Liver (tissue), 9 donors: ENCODE data around the gene CFAP61. TPM values are rescaled to one million over a fixed set of nuclear protein-coding genes. Genes with fewer than 3 reads are reported as not detected.

Experiments
- DNase-seq: peaks from one replicate; pipeline ENCODE4 v3.0.0-alpha.2; 2017; ENCODE audit warnings: low spot score
- H3K27ac ChIP-seq, 2 donors: one replicate each; pipeline ENCODE4 v1.7.0; 2013; ENCODE audit warnings: inconsistent platforms in 2 of 2, low read length in 2 of 2, control low read depth in 1 of 2, low read depth in 1 of 2, mild to moderate bottlenecking in 1 of 2
- H3K27me3 ChIP-seq, 4 donors: one replicate each; pipeline versions ENCODE4 v1.6.1 to v1.7.0; 2013; ENCODE audit warnings: low read length in 3 of 4, inconsistent platforms in 1 of 4, mild to moderate bottlenecking in 1 of 4, moderate library complexity in 1 of 4; ENCODE audit not compliant: control insufficient read depth in 4 of 4, insufficient read depth in 4 of 4
- H3K36me3 ChIP-seq, 4 donors: one replicate each; pipeline versions ENCODE4 v1.6.1 to v1.7.0; 2013; ENCODE audit warnings: low read length in 3 of 4, mild to moderate bottlenecking in 3 of 4, low read depth in 1 of 4, moderate library complexity in 1 of 4; ENCODE audit not compliant: control insufficient read depth in 4 of 4, insufficient read depth in 3 of 4
- H3K4me1 ChIP-seq, 4 donors: one replicate each; pipeline versions ENCODE4 v1.6.1 to v1.7.0; 2013; ENCODE audit warnings: low read length in 3 of 4, mild to moderate bottlenecking in 3 of 4, moderate library complexity in 1 of 4; ENCODE audit not compliant: control insufficient read depth in 4 of 4, insufficient read depth in 4 of 4
- H3K4me3 ChIP-seq, 3 donors: one replicate each; pipeline versions ENCODE4 v1.6.1 to v1.7.0; 2013; ENCODE audit warnings: low read length in 3 of 3, control low read depth in 1 of 3, low read depth in 1 of 3, mild to moderate bottlenecking in 1 of 3
- H3K9ac ChIP-seq, 2 donors: one replicate each; pipeline ENCODE4 v1.7.0; 2013; ENCODE audit warnings: low read length in 2 of 2, mild to moderate bottlenecking in 2 of 2, moderate library complexity in 2 of 2, control low read depth in 1 of 2, low read depth in 1 of 2
- H3K9me3 ChIP-seq, 4 donors: one replicate each; pipeline versions ENCODE4 v1.6.1 to v1.7.0; 2013; ENCODE audit warnings: low read length in 3 of 4; ENCODE audit not compliant: control insufficient read depth in 4 of 4
- ATF3 ChIP-seq: IDR thresholded peaks from 2 replicates; pipeline ENCODE4 v1.6.1; 2016; ENCODE audit warnings: antibody characterized with exemption
- EGR1 ChIP-seq, 2 donors: IDR thresholded peaks; 2 replicates each; pipeline ENCODE4 v1.6.1; 2016 to 2018; ENCODE audit warnings: antibody characterized with exemption in 2 of 2, low read depth in 2 of 2
- FOXA1 ChIP-seq: IDR thresholded peaks from 2 replicates; pipeline ENCODE4 v1.6.1; 2016; ENCODE audit warnings: antibody characterized with exemption
- FOXA2 ChIP-seq: IDR thresholded peaks from 2 replicates; pipeline ENCODE4 v1.6.1; 2016; ENCODE audit warnings: antibody characterized with exemption
- GABPA ChIP-seq, 2 donors: IDR thresholded peaks in 1 of 2; conservative IDR thresholded peaks in 1 of 2; 2 replicates each; pipeline ENCODE4 v1.6.1; 2016; ENCODE audit warnings: antibody characterized with exemption in 2 of 2, mild to moderate bottlenecking in 1 of 2, moderate library complexity in 1 of 2
- HNF4A ChIP-seq, 2 donors: conservative IDR thresholded peaks; 2 replicates each; pipeline ENCODE4 v1.6.1; 2016; ENCODE audit warnings: antibody characterized with exemption in 2 of 2, mild to moderate bottlenecking in 2 of 2
- HNF4G ChIP-seq: IDR thresholded peaks from 2 replicates; pipeline ENCODE4 v1.6.1; 2016; ENCODE audit warnings: antibody characterized with exemption
- JUND ChIP-seq, 2 donors: IDR thresholded peaks; 2 replicates each; pipeline ENCODE4 v1.6.1; 2016; ENCODE audit warnings: antibody characterized with exemption in 2 of 2
- MAX ChIP-seq: IDR thresholded peaks from 2 replicates; pipeline ENCODE4 v1.6.1; 2016; ENCODE audit warnings: antibody characterized with exemption
- RAD21 ChIP-seq, 2 donors: IDR thresholded peaks; 2 replicates each; pipeline ENCODE4 v1.6.1; 2016; ENCODE audit warnings: antibody characterized with exemption in 2 of 2, mild to moderate bottlenecking in 2 of 2
- REST ChIP-seq: IDR thresholded peaks from 2 replicates; pipeline ENCODE4 v1.6.1; 2016; ENCODE audit warnings: antibody characterized with exemption, mild to moderate bottlenecking
- RXRA ChIP-seq, 2 donors: IDR thresholded peaks; 2 replicates each; pipeline ENCODE4 v1.6.1; 2017 to 2018; ENCODE audit warnings: antibody characterized with exemption in 2 of 2, mild to moderate bottlenecking in 1 of 2
- SP1 ChIP-seq: IDR thresholded peaks from 2 replicates; pipeline ENCODE4 v1.6.1; 2018; ENCODE audit warnings: antibody characterized with exemption, mild to moderate bottlenecking
- TAF1 ChIP-seq: conservative IDR thresholded peaks from 2 replicates; pipeline ENCODE4 v1.6.1; 2016; ENCODE audit warnings: antibody characterized with exemption, mild to moderate bottlenecking
- YY1 ChIP-seq: IDR thresholded peaks from 2 replicates; pipeline ENCODE4 v1.6.1; 2016; ENCODE audit warnings: antibody characterized with exemption, mild to moderate bottlenecking
- WGBS: extraction: QIAGEN DNeasy Blood & Tissue Kit; methylation state at CpG from one replicate; pipeline ENCODE4 v1.1.7; 2013; 5-methylcytosine and 5-hydroxymethylcytosine counted together
- polyA plus RNA-seq, 2 donors: library from polyadenylated mRNA; stranded (reverse) in 1 of 2; unstranded in 1 of 2; fragments of 200-250 nt in 1 of 2; fragments of >200 nt in 1 of 2; fragmentation: Nextera tagmentation in 1 of 2; extraction: Ambion mirVana in 1 of 2; gene quantifications; one replicate each; pipeline versions ENCODE4 v1.2.1 to v1.2.3, GENCODE V29; 2013 to 2015
- total RNA-seq, 2 donors: library from RNA; depleted of rRNA; stranded (reverse); fragments of >200 nt; gene quantifications; one replicate each; pipeline ENCODE4 v1.2.3, GENCODE V29; 2014
- TF ChIP-seq, protein P1 (sequence below): fragments of 150-350 bp; IDR thresholded peaks from 2 replicates; pipeline ENCODE4 v1.5.1; 2017; ENCODE audit warnings: improper control_type of control experiment, low read depth, low read length; ENCODE audit not compliant: missing input control
- TF ChIP-seq, protein P2 (sequence below): IDR thresholded peaks from 2 replicates; pipeline ENCODE4 v1.6.1; 2016; ENCODE audit warnings: antibody characterized with exemption
- donor health status: healthy.
- donor health status: healthy.
- donor health status: healthy.
- donor health status: healthy.
- donor health status: healthy.

The CFAP61 gene
- total and polyA plus RNA-seq, 4 donors = 0.05 TPM; not detected in 3

DNA sequence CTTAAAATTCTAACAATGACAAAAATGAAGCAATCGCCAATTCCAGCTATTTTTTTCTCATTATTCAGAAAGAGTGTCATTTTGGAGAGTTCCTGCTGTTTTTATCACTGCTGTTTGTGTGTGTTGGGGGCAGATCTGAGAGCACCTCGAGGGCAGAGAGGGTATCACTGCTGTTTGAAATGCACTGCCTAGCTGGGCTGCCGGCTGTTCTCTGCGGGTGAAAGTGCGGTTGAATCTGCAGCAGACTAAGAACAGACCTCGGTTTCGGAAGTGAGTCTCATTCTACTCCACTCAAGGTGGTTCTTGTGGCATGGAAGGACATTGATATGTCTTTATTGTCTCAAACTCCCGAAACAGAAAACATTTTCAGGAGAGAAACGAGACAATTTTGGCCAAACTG, 333.9 kb downstream of the CFAP61 start:
- H3K9me3 ChIP-seq = peaks cover 0 to 2% (median 0%) of the 10 kb centered on the region in 4 donors
- no peaks in the 10 kb centered on the region for H3K4me1 ChIP-seq
- TF ChIP-seq FOXA2 (no peak), REST (no peak), YY1 (no peak), RXRA (IDR thresholded peaks at IDR 0.05) (no peak), RAD21 (IDR thresholded peaks at IDR 0.05) (no peak), HNF4A (conservative IDR thresholded peaks at IDR 0.05) (no peak), GABPA (IDR thresholded peaks at IDR 0.05 in 1 of 2, conservative IDR thresholded peaks at IDR 0.05 in 1 of 2) (no peak), JUND (IDR thresholded peaks at IDR 0.05) (no peak), TAF1 (no peak), MAX (no peak), EGR1 (IDR thresholded peaks at IDR 0.05; ENCODE audit: low read depth in 2 of 2) (no peak), HNF4G (no peak), SP1 (no peak)
- TF ChIP-seq, protein P1, sequence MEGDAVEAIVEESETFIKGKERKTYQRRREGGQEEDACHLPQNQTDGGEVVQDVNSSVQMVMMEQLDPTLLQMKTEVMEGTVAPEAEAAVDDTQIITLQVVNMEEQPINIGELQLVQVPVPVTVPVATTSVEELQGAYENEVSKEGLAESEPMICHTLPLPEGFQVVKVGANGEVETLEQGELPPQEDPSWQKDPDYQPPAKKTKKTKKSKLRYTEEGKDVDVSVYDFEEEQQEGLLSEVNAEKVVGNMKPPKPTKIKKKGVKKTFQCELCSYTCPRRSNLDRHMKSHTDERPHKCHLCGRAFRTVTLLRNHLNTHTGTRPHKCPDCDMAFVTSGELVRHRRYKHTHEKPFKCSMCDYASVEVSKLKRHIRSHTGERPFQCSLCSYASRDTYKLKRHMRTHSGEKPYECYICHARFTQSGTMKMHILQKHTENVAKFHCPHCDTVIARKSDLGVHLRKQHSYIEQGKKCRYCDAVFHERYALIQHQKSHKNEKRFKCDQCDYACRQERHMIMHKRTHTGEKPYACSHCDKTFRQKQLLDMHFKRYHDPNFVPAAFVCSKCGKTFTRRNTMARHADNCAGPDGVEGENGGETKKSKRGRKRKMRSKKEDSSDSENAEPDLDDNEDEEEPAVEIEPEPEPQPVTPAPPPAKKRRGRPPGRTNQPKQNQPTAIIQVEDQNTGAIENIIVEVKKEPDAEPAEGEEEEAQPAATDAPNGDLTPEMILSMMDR = no peak
- TF ChIP-seq, protein P2, sequence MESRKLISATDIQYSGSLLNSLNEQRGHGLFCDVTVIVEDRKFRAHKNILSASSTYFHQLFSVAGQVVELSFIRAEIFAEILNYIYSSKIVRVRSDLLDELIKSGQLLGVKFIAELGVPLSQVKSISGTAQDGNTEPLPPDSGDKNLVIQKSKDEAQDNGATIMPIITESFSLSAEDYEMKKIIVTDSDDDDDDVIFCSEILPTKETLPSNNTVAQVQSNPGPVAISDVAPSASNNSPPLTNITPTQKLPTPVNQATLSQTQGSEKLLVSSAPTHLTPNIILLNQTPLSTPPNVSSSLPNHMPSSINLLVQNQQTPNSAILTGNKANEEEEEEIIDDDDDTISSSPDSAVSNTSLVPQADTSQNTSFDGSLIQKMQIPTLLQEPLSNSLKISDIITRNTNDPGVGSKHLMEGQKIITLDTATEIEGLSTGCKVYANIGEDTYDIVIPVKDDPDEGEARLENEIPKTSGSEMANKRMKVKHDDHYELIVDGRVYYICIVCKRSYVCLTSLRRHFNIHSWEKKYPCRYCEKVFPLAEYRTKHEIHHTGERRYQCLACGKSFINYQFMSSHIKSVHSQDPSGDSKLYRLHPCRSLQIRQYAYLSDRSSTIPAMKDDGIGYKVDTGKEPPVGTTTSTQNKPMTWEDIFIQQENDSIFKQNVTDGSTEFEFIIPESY = no peak
- DNase-seq = no peak
- H3K9ac ChIP-seq = no peak overlapping the region
- H3K36me3 ChIP-seq = peaks cover 0 to 12% (median 7%) of the 10 kb centered on the region in 4 donors
- WGBS = 49% methylated on average over 9 of the region's 9 CpGs
- H3K27me3 ChIP-seq = peaks cover 0 to 2% (median 0%) of the 10 kb centered on the region in 4 donors
- H3K27ac ChIP-seq = no peak overlapping the region
- H3K4me3 ChIP-seq = no peak overlapping the region

DNA sequence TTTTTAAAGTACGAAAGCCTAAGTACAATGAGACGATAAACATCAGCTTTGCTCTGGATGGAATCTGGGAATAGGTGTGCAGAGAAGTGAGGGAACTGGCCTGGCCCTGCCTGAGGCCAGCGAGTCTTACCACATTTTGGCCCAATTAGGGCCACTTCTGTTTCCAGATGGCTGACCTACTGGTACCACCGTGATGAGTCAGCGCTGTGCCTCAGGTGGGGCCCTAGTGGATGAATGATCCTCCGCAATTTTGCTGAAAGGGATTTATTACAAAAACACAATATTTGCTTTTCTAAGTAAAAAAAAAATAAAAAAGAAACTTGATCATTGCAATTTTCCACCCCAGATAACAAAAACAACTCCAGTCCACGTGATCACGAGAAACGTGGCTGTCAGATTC, 338.1 kb downstream of the CFAP61 start:
- H3K27ac ChIP-seq = no peak overlapping the region
- TF ChIP-seq RAD21 (IDR thresholded peaks at IDR 0.05) (no peak), FOXA1 (no peak), HNF4G (no peak), ATF3 (no peak), FOXA2 (no peak), SP1 (no peak), YY1 (no peak), HNF4A (conservative IDR thresholded peaks at IDR 0.05) (no peak), GABPA (IDR thresholded peaks at IDR 0.05 in 1 of 2, conservative IDR thresholded peaks at IDR 0.05 in 1 of 2) (no peak), JUND (IDR thresholded peaks at IDR 0.05) (no peak), RXRA (IDR thresholded peaks at IDR 0.05) (no peak)
- TF ChIP-seq, protein P2 = no peak
- no peaks in the 10 kb centered on the region for H3K4me1 ChIP-seq
- no peaks in the 10 kb centered on the region for H3K27me3 ChIP-seq
- no peak overlapping the region for H3K9ac ChIP-seq
- H3K9me3 ChIP-seq = no peaks in the 10 kb centered on the region
- peaks cover 4 to 45% (median 18%) of the 10 kb centered on the region in 4 donors for H3K36me3 ChIP-seq
- DNase-seq = no peak
- WGBS = 97% methylated on average over 9 of the region's 9 CpGs
- no peak overlapping the region for H3K4me3 ChIP-seq
